Large intestine (tissue), 3 donors: ENCODE measurements around the gene SDC4. TPM values are rescaled to one million over a fixed set of nuclear protein-coding genes. Genes with fewer than 3 reads are reported as not detected.
A peak's percentile ranks its signal among the peaks of the same experiment; 100 is the strongest.

Experiments used
- DNase-seq, 2 donors: peaks; one replicate each; pipeline versions ENCODE4 v3.0.0 to v3.0.0-alpha.2; 2013
- H3K27ac ChIP-seq: one replicate; pipeline ENCODE4 v1.5.1; 2013; ENCODE audit warnings: low read length
- H3K27me3 ChIP-seq: 2 replicates; pipeline ENCODE4 v1.6.1; 2013; ENCODE audit warnings: low read length; ENCODE audit not compliant: control insufficient read depth, insufficient read depth
- H3K36me3 ChIP-seq: 2 replicates; pipeline ENCODE4 v1.6.1; 2013; ENCODE audit warnings: low read length; ENCODE audit not compliant: control insufficient read depth, insufficient read depth
- H3K4me1 ChIP-seq: one replicate; pipeline ENCODE4 v1.6.1; 2013; ENCODE audit warnings: low read length; ENCODE audit not compliant: control insufficient read depth, insufficient read depth
- H3K4me3 ChIP-seq: one replicate; pipeline ENCODE4 v1.5.1; 2013; ENCODE audit warnings: low read length
- H3K9me3 ChIP-seq: one replicate; pipeline ENCODE4 v1.6.1; 2013; ENCODE audit warnings: mild to moderate bottlenecking, low read depth, low read length, moderate library complexity; ENCODE audit not compliant: control insufficient read depth
- WGBS: methylation state at CpG from one replicate; pipeline ENCODE4 v1.1.5; 2013; ENCODE audit warnings: low lambda C conversion rate; ENCODE audit not compliant: insufficient coverage; 5-methylcytosine and 5-hydroxymethylcytosine counted together
- polyA plus RNA-seq: library from polyadenylated mRNA; unstranded; fragments of 120-200 nt; gene quantifications from one replicate; pipeline ENCODE4 v1.2.1, GENCODE V29; 2013

Gene SDC4
- polyA plus RNA-seq, 1 donor: 87.8 TPM

DNA sequence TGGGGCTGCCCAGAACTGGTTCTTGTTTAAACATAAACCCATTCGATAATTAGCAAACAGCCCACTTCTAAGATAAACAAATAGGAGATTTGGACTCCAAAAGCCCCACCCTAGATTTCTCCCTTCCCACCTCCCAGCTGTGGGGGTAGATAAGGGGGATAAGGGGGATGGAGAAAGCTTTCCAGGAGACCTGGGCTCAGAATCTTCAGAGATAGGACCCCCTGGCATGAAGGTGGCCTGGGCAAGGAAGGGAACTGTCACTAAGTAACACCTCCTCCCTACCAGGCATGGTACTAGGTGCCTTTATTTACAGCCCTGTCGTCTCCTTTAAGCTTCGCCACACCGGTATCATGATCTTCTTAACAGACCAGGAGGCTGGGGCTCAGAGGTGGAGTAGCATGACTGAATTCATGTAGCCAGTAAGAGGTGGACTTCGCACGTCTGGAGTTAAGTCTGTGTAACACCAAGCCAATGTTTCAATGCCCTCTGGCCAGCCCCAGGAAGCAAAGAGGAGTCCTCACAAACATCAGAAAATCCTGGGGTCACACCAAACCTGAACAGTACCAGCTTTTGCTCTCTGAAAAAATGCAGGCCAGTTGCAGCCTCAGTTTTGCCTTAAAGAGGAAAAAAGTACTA, 4.6 kb downstream of the SDC4 start:
- Histone ChIP-seq H3K27ac (peak overlapping the region; percentile 96), H3K36me3 (peaks cover 9% of the 10 kb centered on the region), H3K9me3 (no peaks in the 10 kb centered on the region), H3K4me1 (peaks cover 68% of the 10 kb centered on the region), H3K27me3 (no peaks in the 10 kb centered on the region), H3K4me3 (peak overlapping the region; percentile 32)
- DNase-seq: peak; percentile 91 to 96
- WGBS: no CpG with 5 or more reads among the region's 6 CpGs

DNA sequence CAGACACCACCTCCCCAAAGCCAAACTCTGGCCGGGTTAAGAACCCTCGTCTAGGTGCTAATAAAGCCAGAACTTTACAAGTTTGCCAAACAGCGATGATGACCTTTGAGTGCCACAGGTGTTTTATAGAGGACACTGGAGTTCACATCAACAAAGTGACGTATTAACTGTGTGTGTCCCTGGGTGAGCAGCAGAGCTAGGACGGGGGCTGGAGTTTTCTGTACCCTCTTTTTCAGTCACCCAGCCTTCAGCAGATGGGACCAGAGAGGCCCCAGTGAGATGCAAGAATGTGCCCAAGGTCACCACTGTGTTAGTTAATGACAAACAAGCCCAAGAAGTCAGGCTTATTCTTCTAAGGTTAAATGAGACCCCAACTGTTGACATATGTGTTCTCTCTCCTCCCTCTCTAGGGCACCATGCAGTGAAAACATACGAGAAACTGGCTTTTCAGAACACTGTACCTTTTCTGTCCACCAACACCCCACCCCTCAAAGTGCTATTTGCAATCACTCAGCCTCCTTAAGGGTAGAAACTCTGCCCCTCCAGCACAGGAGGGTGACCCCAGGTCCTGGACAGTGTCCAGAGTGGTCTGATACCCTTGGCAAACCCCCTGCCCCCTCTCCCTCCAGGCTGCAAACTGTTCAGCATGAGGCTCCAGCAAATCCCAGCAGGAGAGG, 5.2 kb downstream of the SDC4 start:
- H3K27me3 ChIP-seq: no peaks in the 10 kb centered on the region
- DNase-seq: peak in 1 of 2 donors; percentile 65
- H3K36me3 ChIP-seq: peaks cover 9% of the 10 kb centered on the region
- peak overlapping the region; percentile 96 for H3K27ac ChIP-seq
- H3K4me3 ChIP-seq: peak overlapping the region; percentile 19
- no peaks in the 10 kb centered on the region for H3K9me3 ChIP-seq
- no CpG with 5 or more reads among the region's 6 CpGs for WGBS
- peaks cover 75% of the 10 kb centered on the region for H3K4me1 ChIP-seq

DNA sequence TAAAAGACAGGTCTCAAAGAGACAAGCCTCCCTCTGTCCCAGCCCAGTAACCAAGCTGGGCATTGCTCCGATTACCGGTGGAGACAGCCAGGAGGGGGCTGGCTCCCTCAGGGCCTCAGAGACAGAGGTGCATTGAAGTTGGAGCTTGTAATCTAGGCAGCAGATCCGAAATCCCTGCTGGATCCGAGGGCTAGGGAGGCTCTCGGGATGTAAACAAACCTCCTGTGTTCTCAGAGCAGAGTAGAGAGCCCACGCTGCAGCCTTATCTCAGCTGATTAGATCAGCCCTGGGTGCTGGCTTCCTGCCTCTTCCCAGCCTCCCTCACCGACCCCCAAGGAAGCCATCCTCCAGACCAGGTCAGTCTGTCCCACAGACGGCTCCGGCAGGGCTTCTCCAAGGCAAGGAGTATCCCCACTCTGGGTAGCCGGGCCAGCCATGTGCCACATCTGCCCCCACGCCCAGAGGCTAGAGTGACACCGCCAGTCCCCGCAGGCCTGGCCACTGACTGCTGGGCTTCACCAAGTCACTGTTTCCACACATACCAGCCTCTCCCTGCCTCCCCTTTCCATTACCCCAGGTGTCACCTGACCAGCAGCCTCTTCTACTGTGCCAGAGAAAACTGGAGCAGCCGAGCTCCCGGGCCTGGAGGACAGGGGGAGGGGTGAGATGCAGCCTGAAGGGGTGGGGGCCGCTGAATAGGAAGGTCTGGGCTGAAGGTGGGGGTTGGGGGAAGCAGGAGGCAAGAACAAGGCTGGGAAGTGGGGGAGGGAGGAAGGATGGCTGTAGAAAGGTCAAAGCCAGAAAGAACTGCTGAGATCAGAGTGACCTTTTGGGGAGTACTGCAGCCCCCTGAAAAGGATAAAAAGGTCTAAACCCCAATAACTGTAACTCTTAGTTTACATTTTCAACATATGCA, 6.0 kb downstream of the SDC4 start:
- Histone ChIP-seq H3K36me3 (peaks cover 9% of the 10 kb centered on the region), H3K27ac (peak overlapping the region; percentile 96), H3K27me3 (no peaks in the 10 kb centered on the region), H3K4me3 (peak overlapping the region; percentile 19), H3K9me3 (no peaks in the 10 kb centered on the region), H3K4me1 (peaks cover 83% of the 10 kb centered on the region)
- DNase-seq: peak; percentile 74 to 85
- no CpG with 5 or more reads among the region's 16 CpGs for WGBS

DNA sequence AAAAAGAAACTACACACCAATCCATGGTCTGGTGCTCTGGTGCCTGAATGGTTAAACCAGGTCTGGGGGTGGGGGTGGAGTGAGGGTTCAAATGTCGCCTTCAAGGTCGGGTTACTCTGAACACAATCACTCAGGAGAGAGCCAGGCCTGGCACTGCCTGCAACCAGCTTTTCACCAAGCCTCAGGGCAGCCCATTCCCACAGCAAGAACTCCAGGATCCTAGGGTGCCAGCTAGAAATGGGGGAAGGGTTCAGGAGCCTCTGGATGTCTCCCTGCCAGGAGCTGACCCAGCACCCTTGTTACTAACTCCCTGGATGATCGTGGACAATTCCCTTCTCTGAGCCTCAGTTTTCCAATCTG, 6.7 kb downstream of the SDC4 start:
- Histone ChIP-seq H3K4me3 (peak overlapping the region; percentile 19), H3K36me3 (peaks cover 9% of the 10 kb centered on the region), H3K9me3 (no peaks in the 10 kb centered on the region), H3K27me3 (no peaks in the 10 kb centered on the region), H3K27ac (peak overlapping the region; percentile 96), H3K4me1 (peaks cover 89% of the 10 kb centered on the region)
- WGBS: no CpG with 5 or more reads among the region's 3 CpGs
- DNase-seq: no peak

DNA sequence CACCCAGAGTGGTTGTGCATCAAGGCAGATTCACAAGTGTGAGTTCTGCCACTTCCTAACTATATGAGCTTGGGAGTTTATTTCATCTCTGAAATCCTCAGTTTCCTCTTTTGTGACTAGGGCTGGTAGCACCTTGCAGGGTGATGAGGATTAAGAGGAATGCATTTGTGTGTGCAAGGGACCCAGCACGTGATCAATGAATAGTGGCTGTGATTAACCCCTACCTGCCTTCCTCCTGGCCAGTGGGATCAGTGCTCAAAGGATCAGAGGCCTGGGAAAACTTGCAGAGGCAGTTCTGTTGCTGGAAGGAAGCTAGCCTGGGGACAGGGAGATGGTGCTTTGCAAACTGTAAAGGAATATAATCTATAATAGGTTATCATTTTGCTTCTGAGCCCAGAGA, 7.3 kb downstream of the SDC4 start:
- DNase-seq: no peak
- no peak overlapping the region for H3K4me3 ChIP-seq
- H3K36me3 ChIP-seq: peaks cover 9% of the 10 kb centered on the region
- no peaks in the 10 kb centered on the region for H3K9me3 ChIP-seq
- no peaks in the 10 kb centered on the region for H3K27me3 ChIP-seq
- peaks cover 94% of the 10 kb centered on the region for H3K4me1 ChIP-seq
- peak overlapping the region; percentile 96 for H3K27ac ChIP-seq
- WGBS: no CpG with 5 or more reads among the region's 1 CpG

DNA sequence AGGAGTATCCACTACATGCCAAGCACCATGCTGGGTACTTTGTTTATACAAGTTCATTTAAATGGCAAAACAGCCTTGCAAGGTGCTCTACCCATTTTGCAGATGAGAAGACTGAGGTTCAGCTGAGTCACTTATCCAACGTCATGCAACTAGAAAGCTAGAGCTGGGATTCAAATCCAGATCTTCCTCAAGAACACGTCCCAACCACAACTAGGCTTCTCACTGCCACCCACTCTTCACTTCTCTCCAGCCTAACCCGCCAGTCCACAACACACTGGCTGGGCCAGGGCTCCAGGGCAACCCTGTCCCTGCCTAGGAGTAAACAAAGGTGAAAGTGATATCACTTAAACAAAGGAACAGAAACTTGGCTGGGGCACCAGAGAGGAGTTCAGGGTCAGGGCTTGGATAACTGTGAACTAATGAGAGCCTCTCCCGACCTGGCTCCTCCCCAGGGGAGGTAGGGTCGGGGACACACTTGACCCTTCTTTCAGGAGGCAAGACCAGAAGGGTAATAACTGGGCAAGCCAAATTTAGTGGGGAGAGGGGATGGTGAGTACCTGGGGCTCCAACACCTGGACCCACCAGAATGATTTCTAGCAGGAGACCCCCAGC, 7.9 kb downstream of the SDC4 start:
- no peaks in the 10 kb centered on the region for H3K27me3 ChIP-seq
- no peak overlapping the region for H3K4me3 ChIP-seq
- no CpG with 5 or more reads among the region's 5 CpGs for WGBS
- H3K9me3 ChIP-seq: no peaks in the 10 kb centered on the region
- peaks cover 91% of the 10 kb centered on the region for H3K4me1 ChIP-seq
- peak overlapping the region; percentile 96 for H3K27ac ChIP-seq
- peak in 1 of 2 donors; percentile 30 for DNase-seq
- peaks cover 14% of the 10 kb centered on the region for H3K36me3 ChIP-seq

DNA sequence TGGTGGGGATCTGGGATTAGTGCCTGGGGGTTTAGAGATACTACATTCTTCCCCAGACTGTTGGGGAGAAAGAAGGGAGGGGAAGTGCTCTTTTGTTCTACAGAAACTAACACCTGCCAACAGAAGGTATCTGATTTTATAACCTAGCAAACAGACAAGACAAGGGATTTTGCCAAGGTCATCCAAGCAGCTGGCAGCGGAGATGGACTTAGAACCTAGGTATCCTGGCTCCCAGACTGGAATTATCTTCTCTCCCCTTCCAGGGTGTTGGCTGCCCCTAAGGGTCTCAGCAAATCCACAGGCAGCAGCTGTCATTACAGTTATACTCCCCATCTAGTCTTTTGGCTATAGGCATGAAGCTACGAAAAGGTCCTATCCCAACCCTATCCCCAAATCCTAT, 8.4 kb downstream of the SDC4 start:
- H3K9me3 ChIP-seq: no peaks in the 10 kb centered on the region
- peaks cover 85% of the 10 kb centered on the region for H3K4me1 ChIP-seq
- no peak overlapping the region for H3K4me3 ChIP-seq
- no CpG with 5 or more reads among the region's 2 CpGs for WGBS
- peak overlapping the region; percentile 96 for H3K27ac ChIP-seq
- peaks cover 19% of the 10 kb centered on the region for H3K36me3 ChIP-seq
- H3K27me3 ChIP-seq: no peaks in the 10 kb centered on the region
- peak in 1 of 2 donors; percentile 15 for DNase-seq

DNA sequence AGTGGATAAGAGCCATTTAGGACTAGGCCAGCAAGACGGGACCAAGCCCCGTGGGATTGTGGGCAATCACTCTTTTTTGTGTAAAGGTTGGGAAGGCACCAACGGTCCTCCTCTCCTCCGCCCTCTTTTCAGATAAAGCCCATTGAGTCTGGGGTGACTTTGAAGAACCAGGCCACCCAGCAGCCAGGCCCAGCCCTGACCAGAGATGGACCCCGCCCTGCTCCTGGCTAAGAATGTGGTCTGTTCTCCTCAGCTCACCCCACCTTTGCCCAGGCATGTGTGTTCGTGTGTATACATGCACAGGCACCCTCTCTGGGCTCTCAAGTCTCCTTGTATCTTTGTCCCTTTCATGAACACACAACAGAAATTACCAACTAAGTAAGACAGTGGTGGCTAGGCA, 9.1 kb downstream of the SDC4 start:
- no CpG with 5 or more reads among the region's 6 CpGs for WGBS
- H3K9me3 ChIP-seq: no peaks in the 10 kb centered on the region
- H3K4me1 ChIP-seq: peaks cover 78% of the 10 kb centered on the region
- peaks cover 21% of the 10 kb centered on the region for H3K36me3 ChIP-seq
- H3K4me3 ChIP-seq: no peak overlapping the region
- peak overlapping the region; percentile 53 for H3K27ac ChIP-seq
- peak in 1 of 2 donors; percentile 48 for DNase-seq
- H3K27me3 ChIP-seq: no peaks in the 10 kb centered on the region

DNA sequence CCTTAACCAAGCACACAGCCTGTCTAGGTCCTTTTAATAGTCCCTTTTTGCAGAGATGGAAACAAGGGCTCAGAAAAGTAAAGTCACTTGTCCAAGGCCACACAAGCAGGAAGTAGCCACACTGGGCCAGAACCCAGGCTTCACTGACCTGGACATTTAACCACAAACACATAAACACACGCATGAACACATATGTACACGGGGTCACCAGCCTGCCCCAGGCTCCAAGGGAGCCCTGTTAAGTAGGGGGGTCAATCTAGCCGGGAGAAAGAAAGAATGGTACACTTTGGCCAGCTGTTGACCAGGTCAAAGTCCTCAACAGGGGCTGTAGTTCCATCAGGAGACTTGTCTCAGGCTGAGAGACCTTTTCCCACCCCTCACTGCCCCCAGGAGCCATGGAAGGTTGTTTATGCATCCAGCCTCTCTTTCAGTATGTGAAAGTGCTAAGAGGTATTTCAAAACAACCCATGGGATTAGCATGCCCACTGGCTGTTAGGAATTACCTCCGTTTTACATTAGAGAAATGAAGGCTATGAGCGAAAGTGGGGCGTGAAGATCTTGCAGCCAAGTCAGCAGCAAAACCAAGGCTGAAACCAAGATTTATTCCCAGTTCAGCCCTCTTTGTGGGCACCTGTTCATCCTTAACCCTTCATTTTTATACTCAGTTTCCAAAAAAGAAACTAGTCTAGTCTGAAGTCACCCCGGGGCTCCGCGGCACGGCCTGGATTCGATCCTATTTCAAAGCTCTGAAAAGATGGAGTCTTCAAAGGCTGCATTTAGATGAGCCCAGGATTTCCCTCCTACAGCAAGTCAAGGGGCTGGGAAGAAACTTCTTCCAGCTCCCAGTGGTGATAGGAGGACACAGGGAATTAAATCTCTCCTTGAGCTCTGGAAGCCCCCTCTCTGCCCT, 9.8 kb downstream of the SDC4 start:
- DNase-seq: no peak
- WGBS: 40% methylated on average over 1 of the region's 11 CpGs
- Histone ChIP-seq H3K36me3 (peaks cover 21% of the 10 kb centered on the region), H3K9me3 (no peaks in the 10 kb centered on the region), H3K27me3 (no peaks in the 10 kb centered on the region), H3K27ac (peak overlapping the region; percentile 53), H3K4me1 (peaks cover 71% of the 10 kb centered on the region), H3K4me3 (no peak overlapping the region)
